CD14-positive monocyte (primary cell): ENCODE data around the gene IGFBP6. TPM values are rescaled to one million over a fixed set of nuclear protein-coding genes. Genes with fewer than 3 reads are reported as not detected.

Source experiments
- DNase-seq, 3 donors: peaks; one replicate each; pipeline ENCODE4 v3.0.0-alpha.2; 2011 to 2022
- H2AFZ ChIP-seq: 2 replicates; pipeline ENCODE4 v1.6.0; 2012; ENCODE audit warnings: mild to moderate bottlenecking, low read depth, low read length, inconsistent platforms; ENCODE audit not compliant: insufficient read depth, poor library complexity, severe bottlenecking
- H3K27ac ChIP-seq, 2 donors: 1 replicate in 1 of 2; 2 replicates in 1 of 2; pipeline ENCODE4 v1.5.1; 2012 to 2013; ENCODE audit warnings: low read length in 2 of 2, control low read depth in 1 of 2, inconsistent platforms in 1 of 2, low read depth in 1 of 2, mild to moderate bottlenecking in 1 of 2
- H3K27me3 ChIP-seq, 2 donors: one replicate each; pipeline versions ENCODE4 v1.6.0 to v1.6.1; 2011 to 2013; ENCODE audit warnings: low read length in 2 of 2; ENCODE audit not compliant: control insufficient read depth in 2 of 2, insufficient read depth in 2 of 2
- H3K36me3 ChIP-seq, 2 donors: replicated peaks in 1 of 2; 1 replicate in 1 of 2; 2 replicates in 1 of 2; pipeline versions ENCODE4 v1.5.1 to v1.6.1; 2012 to 2013; ENCODE audit warnings: low read length in 2 of 2, control low read depth in 1 of 2, inconsistent platforms in 1 of 2, mild to moderate bottlenecking in 1 of 2; ENCODE audit not compliant: insufficient read depth in 2 of 2, control insufficient read depth in 1 of 2
- H3K4me1 ChIP-seq, 2 donors: 1 replicate in 1 of 2; 2 replicates in 1 of 2; pipeline versions ENCODE4 v1.5.1 to v1.6.1; 2012 to 2013; ENCODE audit warnings: low read length in 2 of 2, control low read depth in 1 of 2, inconsistent platforms in 1 of 2, mild to moderate bottlenecking in 1 of 2, moderate library complexity in 1 of 2; ENCODE audit not compliant: insufficient read depth in 2 of 2, control insufficient read depth in 1 of 2
- H3K4me2 ChIP-seq: replicated peaks from 2 replicates; pipeline ENCODE3; 2012; ENCODE audit warnings: low read length, moderate library complexity, mild to moderate bottlenecking; ENCODE audit not compliant: poor library complexity, severe bottlenecking; ENCODE audit errors: extremely low read depth
- H3K4me3 ChIP-seq, 3 experiments: fragments of 200-600 bp in 1 of 3; sonication (generic) in 1 of 3; replicated peaks in 1 of 3; 1 replicate in 2 of 3; 2 replicates in 1 of 3; pipeline ENCODE4 v1.5.1; 2011 to 2013; ENCODE audit warnings: low read length in 3 of 3, mild to moderate bottlenecking in 3 of 3, control low read depth in 2 of 3, low read depth in 2 of 3, inconsistent platforms in 1 of 3, moderate library complexity in 1 of 3
- H3K79me2 ChIP-seq: 2 replicates; pipeline ENCODE4 v1.6.0; 2012; ENCODE audit warnings: mild to moderate bottlenecking, control low read depth, inconsistent platforms, low read length, moderate library complexity; ENCODE audit not compliant: insufficient read depth
- H3K9ac ChIP-seq: 2 replicates; pipeline ENCODE4 v1.6.0; 2017; ENCODE audit warnings: low read length, mild to moderate bottlenecking; ENCODE audit not compliant: insufficient read depth, poor library complexity, severe bottlenecking
- H3K9me3 ChIP-seq, 2 donors: replicated peaks in 1 of 2; 1 replicate in 1 of 2; 2 replicates in 1 of 2; pipeline versions ENCODE4 v1.5.1 to v1.6.1; 2012 to 2013; ENCODE audit warnings: low read length in 2 of 2, control low read depth in 1 of 2; ENCODE audit not compliant: control insufficient read depth in 1 of 2, insufficient read depth in 1 of 2
- H4K20me1 ChIP-seq: 2 replicates; pipeline ENCODE4 v1.6.0; 2012; ENCODE audit warnings: mild to moderate bottlenecking, low read length, control low read depth, moderate library complexity; ENCODE audit not compliant: insufficient read depth
- H3K27ac Mint-ChIP-seq, 7 donors: one replicate each; pipeline ENCODE4 v1.8.0; 2020; ENCODE audit warnings: mild to moderate bottlenecking in 7 of 7, mixed read lengths in 7 of 7, moderate library complexity in 6 of 7, inconsistent platforms in 2 of 7
- H3K27me3 Mint-ChIP-seq, 3 donors: one replicate each; pipeline ENCODE4 v1.8.0; 2021 to 2022; ENCODE audit warnings: low read depth in 3 of 3, mild to moderate bottlenecking in 3 of 3, mixed read lengths in 3 of 3, moderate library complexity in 3 of 3, inconsistent platforms in 1 of 3
- H3K36me3 Mint-ChIP-seq, 2 donors: one replicate each; pipeline ENCODE4 v1.8.0; 2020; ENCODE audit warnings: mixed read lengths in 2 of 2, inconsistent platforms in 1 of 2, mild to moderate bottlenecking in 1 of 2
- H3K4me1 Mint-ChIP-seq: one replicate; pipeline ENCODE4 v1.8.0; 2020; ENCODE audit warnings: mild to moderate bottlenecking, mixed read lengths
- H3K4me3 Mint-ChIP-seq, 2 donors: one replicate each; pipeline ENCODE4 v1.8.0; 2020; ENCODE audit warnings: mild to moderate bottlenecking in 2 of 2, mixed read lengths in 2 of 2, moderate library complexity in 1 of 2
- H3K9me3 Mint-ChIP-seq, 7 donors: one replicate each; pipeline ENCODE4 v1.8.0; 2020 to 2022; ENCODE audit warnings: mixed read lengths in 7 of 7, mild to moderate bottlenecking in 6 of 7, moderate library complexity in 6 of 7, inconsistent platforms in 2 of 7
- CTCF ChIP-seq: fragments of 200-600 bp; IDR thresholded peaks from one replicate; pipeline ENCODE4 v1.8.0; 2022; ENCODE audit warnings: antibody characterized with exemption, mild to moderate bottlenecking
- WGBS: methylation state at CpG from one replicate; pipeline ENCODE4 v1.1.5; 2013; ENCODE audit warnings: missing lambda C conversion rate; ENCODE audit not compliant: insufficient coverage; 5-methylcytosine and 5-hydroxymethylcytosine counted together
- intact Hi-C, 2 donors: fragments of 100-400 bp; cut with micrococcal nuclease; formaldehyde crosslinking; loops; one replicate each; pipeline versions ENCODE4 v1.15.0 to v1.15.1; 2023
- polyA plus RNA-seq, 3 donors: library from polyadenylated mRNA; depleted of rRNA in 1 of 3; unstranded in 2 of 3; stranded (reverse) in 1 of 3; fragments of 300-500 nt in 2 of 3; fragments of >200 nt in 1 of 3; fragmentation: Illumina TruSeq in 2 of 3; gene quantifications; 1 replicate in 2 of 3; 2 replicates in 1 of 3; pipeline ENCODE4 v1.2.3, GENCODE V29; 2012 to 2021

The IGFBP6 gene
- polyA plus RNA-seq, 3 donors, result 0.20 TPM; not detected in 2

GRCh38 chr12:53086361-53086760 lies 11.1 kb upstream of the IGFBP6 start:
- H2AFZ ChIP-seq, result no peak overlapping the region
- Mint-ChIP-seq H3K36me3 (no peaks in the 10 kb centered on the region), H3K4me1 (no peaks in the 10 kb centered on the region), H3K27me3 (peaks cover 2 to 8% (median 7%) of the 10 kb centered on the region in 3 donors), H3K27ac (no peak overlapping the region), H3K4me3 (no peak overlapping the region), H3K9me3 (peaks cover 0 to 7% (median 2%) of the 10 kb centered on the region in 7 donors)
- no peaks in the 10 kb centered on the region for H3K4me1 ChIP-seq
- no peaks in the 10 kb centered on the region for H3K27me3 ChIP-seq
- no peak overlapping the region for H3K4me2 ChIP-seq
- H3K9me3 ChIP-seq, result no peaks in the 10 kb centered on the region
- no CpG with 5 or more reads among the region's 3 CpGs for WGBS
- no peak for TF ChIP-seq CTCF
- no peaks in the 10 kb centered on the region for H3K79me2 ChIP-seq
- H3K4me3 ChIP-seq, result no peak overlapping the region
- no peaks in the 10 kb centered on the region for H4K20me1 ChIP-seq
- no peaks in the 10 kb centered on the region for H3K36me3 ChIP-seq
- no peak overlapping the region for H3K27ac ChIP-seq
- H3K9ac ChIP-seq, result no peak overlapping the region
- no peak for DNase-seq
- intact Hi-C loops, result no loop called here

- H3K36me3 Mint-ChIP-seq, result no peaks in the 10 kb centered on the region
- H3K36me3 ChIP-seq, result no peaks in the 10 kb centered on the region
- H3K4me3 ChIP-seq, result no peak overlapping the region
- intact Hi-C loops, result loop anchor here in 1 of 2 donors (10.0 kb wide), 1 partner anchor 45 kb away; no protein-coding TSS in a partner anchor
- no peak overlapping the region for H2AFZ ChIP-seq
- H3K27me3 ChIP-seq, result no peaks in the 10 kb centered on the region
- H4K20me1 ChIP-seq, result no peaks in the 10 kb centered on the region
- H3K4me3 Mint-ChIP-seq, result no peak overlapping the region
- no peak overlapping the region for H3K9ac ChIP-seq
- H3K4me1 ChIP-seq, result peaks cover 13% of the 10 kb centered on the region in 2 donors
- no peak for DNase-seq
- WGBS, result 96% methylated on average over 5 of the region's 6 CpGs
- H3K27ac Mint-ChIP-seq, result no peak overlapping the region
- H3K27me3 Mint-ChIP-seq, result peaks cover 4 to 8% (median 5%) of the 10 kb centered on the region in 3 donors
- H3K9me3 Mint-ChIP-seq, result peaks cover 0 to 2% (median 0%) of the 10 kb centered on the region in 7 donors
- no peak for TF ChIP-seq CTCF
- no peak overlapping the region for H3K4me2 ChIP-seq
- no peak overlapping the region for H3K27ac ChIP-seq
- H3K4me1 Mint-ChIP-seq, result peaks cover 12% of the 10 kb centered on the region
- no peaks in the 10 kb centered on the region for H3K79me2 ChIP-seq
- no peaks in the 10 kb centered on the region for H3K9me3 ChIP-seq
Observed at GRCh38 chr12:53090105-53090504, 7.4 kb upstream of the IGFBP6 start.
